HepG2 (cell line): ENCODE results near the gene AFG1L. TPM values are rescaled to one million over a fixed set of nuclear protein-coding genes. Genes with fewer than 3 reads are reported as not detected.

Source experiments
- ATAC-seq: fragments of 200-7000 bp; cut with Tn5 transposase; 3 replicates; pipeline ENCODE4 v1.9.1; 2020; ENCODE audit warnings: mild to moderate bottlenecking, moderate library complexity
- BruUV-seq: library from RNA; stranded (reverse); fragments of 400-500 nt; replicated peaks from 2 replicates; lab custom pipeline; 2021; lab: Mats Ljungman, UMichigan
- CTCF ChIA-PET: fragments of 300-600 bp; formaldehyde crosslinking; extraction: SDS; loops from one replicate; lab custom pipeline; 2021; ENCODE audit warnings: low total read pairs, inconsistent platforms, low intra/inter-chr PET ratio; lab: Yijun Ruan, JAX
- POLR2A ChIA-PET: fragments of 350-600 bp; sonication (Branson Sonifier 250); formaldehyde crosslinking; loops from one replicate; lab custom pipeline; 2020; ENCODE audit warnings: antibody characterized with exemption, inconsistent platforms; lab: Yijun Ruan, JAX
- DNase-seq: peaks from one replicate; pipeline ENCODE4 v3.0.0-alpha.2; 2015; ENCODE audit warnings: low spot score
- FAIRE-seq: peaks from 3 replicates; lab custom pipeline; 2011; peaks lifted over from hg19 to GRCh38; lab: Jason Lieb, UNC
- H2AFZ ChIP-seq: one replicate; pipeline ENCODE4 v1.6.1; 2011; ENCODE audit warnings: low read length, inconsistent platforms
- H3K27ac ChIP-seq: fragments of 300-600 bp; 3 replicates; pipeline ENCODE4 v1.8.0; 2011; ENCODE audit warnings: mixed run types, mild to moderate bottlenecking, mixed read lengths, low read length, inconsistent platforms; ENCODE audit not compliant: insufficient read depth; ENCODE audit errors: extremely low read length
- H3K27me3 ChIP-seq, 2 experiments: fragments of 200-600 bp in 1 of 2; 2 replicates in 1 of 2; 3 replicates in 1 of 2; pipeline versions ENCODE4 v1.6.0 to v1.8.0; 2011; ENCODE audit warnings: low read length in 2 of 2, mild to moderate bottlenecking in 2 of 2, moderate library complexity in 2 of 2, inconsistent platforms in 1 of 2; ENCODE audit not compliant: insufficient read depth in 2 of 2, control insufficient read depth in 1 of 2
- H3K36me3 ChIP-seq, 2 experiments: fragments of 200-600 bp in 1 of 2; replicated peaks in 1 of 2; 2 replicates in 1 of 2; 3 replicates in 1 of 2; pipeline versions ENCODE4 v1.5.1 to v1.8.0; 2011; ENCODE audit warnings: low read length in 2 of 2, inconsistent platforms in 1 of 2; ENCODE audit not compliant: insufficient read depth in 2 of 2, control insufficient read depth in 1 of 2
- H3K4me1 ChIP-seq: 2 replicates; pipeline ENCODE4 v1.5.1; 2012; ENCODE audit warnings: low read length, inconsistent platforms; ENCODE audit not compliant: insufficient read depth
- H3K4me2 ChIP-seq: 2 replicates; pipeline ENCODE4 v1.6.0; 2011; ENCODE audit warnings: low read depth, low read length, inconsistent platforms
- H3K4me3 ChIP-seq, 3 experiments: fragments of 200-600 bp in 1 of 3; sonication (generic), shearing (Covaris generic) in 1 of 3; replicated peaks in 1 of 3; 2 replicates each; pipeline ENCODE4 v1.5.1; 2011 to 2016; ENCODE audit warnings: low read length in 3 of 3, inconsistent platforms in 2 of 3, low read depth in 2 of 3, mild to moderate bottlenecking in 2 of 3, control low read depth in 1 of 3, mixed read lengths in 1 of 3; ENCODE audit not compliant: insufficient read depth in 1 of 3
- H3K79me2 ChIP-seq: one replicate; pipeline ENCODE4 v1.6.1; 2011; ENCODE audit warnings: low read length, inconsistent platforms; ENCODE audit not compliant: insufficient read depth
- H3K9ac ChIP-seq: 2 replicates; pipeline ENCODE4 v1.6.0; 2011; ENCODE audit warnings: mild to moderate bottlenecking, low read depth, low read length, inconsistent platforms; ENCODE audit not compliant: insufficient read depth
- H3K9me3 ChIP-seq: 2 replicates; pipeline ENCODE4 v1.5.1; 2012; ENCODE audit warnings: mild to moderate bottlenecking, low read length
- H4K20me1 ChIP-seq: 2 replicates; pipeline ENCODE4 v1.6.0; 2011; ENCODE audit warnings: inconsistent platforms, mild to moderate bottlenecking, low read length, moderate library complexity; ENCODE audit not compliant: insufficient read depth
- ATF7 ChIP-seq, 2 experiments: fragments of 450-650 bp in 1 of 2; sonication (generic) in 1 of 2; formaldehyde crosslinking in 1 of 2; IDR thresholded peaks; 2 replicates each; pipeline versions ENCODE4 v1.4.0 to v1.6.1; 2016 to 2020; ENCODE audit warnings: antibody characterized with exemption in 1 of 2, mild to moderate bottlenecking in 1 of 2, missing genetic modification reagents in 1 of 2
- ATM ChIP-seq: fragments of 450-650 bp; IDR thresholded peaks from 2 replicates; pipeline ENCODE4 v1.7.1; 2017; ENCODE audit warnings: mild to moderate bottlenecking, borderline replicate concordance
- CEBPB ChIP-seq: IDR thresholded peaks from 2 replicates; pipeline ENCODE4 v1.6.1; 2011; ENCODE audit warnings: low read depth, low read length, improper control_type of control experiment, borderline replicate concordance
- DDIT3 ChIP-seq: sonication (generic); formaldehyde crosslinking; IDR thresholded peaks from 2 replicates; pipeline ENCODE4 v1.4.0; 2020; ENCODE audit warnings: mild to moderate bottlenecking, missing genetic modification reagents
- ZFP36 ChIP-seq: fragments of 150-350 bp; IDR thresholded peaks from 2 replicates; pipeline ENCODE4 v1.6.1; 2018; ENCODE audit warnings: borderline replicate concordance, low read length, low read depth; ENCODE audit not compliant: partially characterized antibody
- ZNF639 ChIP-seq: conservative IDR thresholded peaks from 2 replicates; pipeline ENCODE4 v1.6.1; 2018; ENCODE audit warnings: missing genetic modification reagents
- ZNF670 ChIP-seq: sonication (generic); formaldehyde crosslinking; IDR thresholded peaks from 2 replicates; pipeline ENCODE4 v1.8.0; 2022; ENCODE audit warnings: mild to moderate bottlenecking, missing genetic modification reagents, borderline replicate concordance
- WGBS: methylation state at CpG from one replicate; pipeline ENCODE4 v1.1.6; 2017; ENCODE audit warnings: low lambda C conversion rate; 5-methylcytosine and 5-hydroxymethylcytosine counted together
- in situ Hi-C: cut with HindIII; loops from 2 replicates; pipeline ENCODE4 v1.10.0; 2017; ENCODE audit warnings: low pct_unique_long_range_greater_than_20kb; ENCODE audit not compliant: extremely low pct_ligation_motif_present
- intact Hi-C: fragments of 100-400 bp; cut with micrococcal nuclease; formaldehyde crosslinking; loops from one replicate; pipeline ENCODE4 v1.10.0; 2022; ENCODE audit not compliant: unreplicated experiment
- polyA plus RNA-seq, 8 experiments: library from polyadenylated mRNA; depleted of rRNA in 3 of 8; stranded (reverse) in 7 of 8; unstranded in 1 of 8; fragments of >200 nt; fragmentation: Illumina TruSeq in 4 of 8; extraction: Trizol in 4 of 8; gene quantifications; 2 replicates each; pipeline versions ENCODE4 v1.2.1 to v1.2.3, GENCODE V29; 2011 to 2016; ENCODE audit warnings: low read depth in 4 of 8, missing spikeins in 1 of 8, mixed read lengths in 1 of 8; ENCODE audit not compliant: insufficient read depth in 1 of 8
- total RNA-seq, 5 experiments: library from RNA; depleted of rRNA; stranded (reverse); fragments of >200 nt; fragmentation: Illumina TruSeq; extraction: Trizol; gene quantifications; 2 replicates each; pipeline ENCODE4 v1.2.3, GENCODE V29; 2016; ENCODE audit warnings: low read depth in 1 of 5
- TF ChIP-seq, protein P1 (sequence below): sonication (generic); formaldehyde crosslinking; IDR thresholded peaks from 2 replicates; pipeline ENCODE4 v1.4.0; 2020; ENCODE audit warnings: missing genetic modification reagents, borderline replicate concordance

The AFG1L gene
- total and polyA plus RNA-seq, 2 of the 13 experiments (the other 11 are each of a cell fraction or from before 2014, with no cell fraction given): 3.1 to 14.0 TPM

- FAIRE-seq: no peak
- no peak for TF ChIP-seq ATM
- peak; percentile 47 for TF ChIP-seq CEBPB
- no peak for TF ChIP-seq ATF7 (IDR thresholded peaks at IDR 0.05)
- TF ChIP-seq ATF7 (CRISPR knock-in tag; IDR thresholded peaks at IDR 0.05): no peak
- TF ChIP-seq, all 625 proteins: peak for 1
- POLR2A ChIA-PET: no interaction called here
- H3K27me3 ChIP-seq: no peaks in the 10 kb centered on the region
- H3K9ac ChIP-seq: no peak overlapping the region
- H4K20me1 ChIP-seq: no peaks in the 10 kb centered on the region
- 93% methylated on average over 2 of the region's 2 CpGs for WGBS
- peaks cover 6% of the 10 kb centered on the region; the same call in 1 of the 2 replicates for H3K4me1 ChIP-seq
- BruUV-seq: no TSS peak
- in situ Hi-C loops (loop anchor here (25.0 kb wide), 1 partner anchor 536 kb away; no protein-coding TSS in a partner anchor), intact Hi-C loops (loop anchor here (10.0 kb wide), 1 partner anchor 549 kb away; no protein-coding TSS in a partner anchor)
- CTCF ChIA-PET: interaction anchor here (1.2 kb wide), 1 partner anchor 410 kb away, joined by 3 read pairs; no protein-coding TSS in a partner anchor
- peaks cover 2 to 9% of the 10 kb centered on the region in 2 experiments; a peak in 3 of 5 replicates for H3K36me3 ChIP-seq
- no peak overlapping the region for H3K4me3 ChIP-seq
- H3K79me2 ChIP-seq: no peaks in the 10 kb centered on the region
- ATAC-seq (no peak), DNase-seq (no peak)
- H2AFZ ChIP-seq: no peak overlapping the region
- no peak overlapping the region for H3K27ac ChIP-seq
- H3K9me3 ChIP-seq: no peaks in the 10 kb centered on the region
- H3K4me2 ChIP-seq: no peak overlapping the region
Observed at GRCh38 chr6:108523697-108524096, 228.8 kb downstream of the AFG1L start.

GRCh38 chr6:108524528-108525248, 229.8 kb downstream of the AFG1L start:
- intact Hi-C loops: loop anchor here (10.0 kb wide), 1 partner anchor 550 kb away; no protein-coding TSS in a partner anchor
- TF ChIP-seq ZNF670 (CRISPR knock-in tag) (no peak), ZFP36 (no peak), DDIT3 (CRISPR knock-in tag) (no peak), ZNF639 (CRISPR knock-in tag) (no peak)
- TF ChIP-seq, protein P1, sequence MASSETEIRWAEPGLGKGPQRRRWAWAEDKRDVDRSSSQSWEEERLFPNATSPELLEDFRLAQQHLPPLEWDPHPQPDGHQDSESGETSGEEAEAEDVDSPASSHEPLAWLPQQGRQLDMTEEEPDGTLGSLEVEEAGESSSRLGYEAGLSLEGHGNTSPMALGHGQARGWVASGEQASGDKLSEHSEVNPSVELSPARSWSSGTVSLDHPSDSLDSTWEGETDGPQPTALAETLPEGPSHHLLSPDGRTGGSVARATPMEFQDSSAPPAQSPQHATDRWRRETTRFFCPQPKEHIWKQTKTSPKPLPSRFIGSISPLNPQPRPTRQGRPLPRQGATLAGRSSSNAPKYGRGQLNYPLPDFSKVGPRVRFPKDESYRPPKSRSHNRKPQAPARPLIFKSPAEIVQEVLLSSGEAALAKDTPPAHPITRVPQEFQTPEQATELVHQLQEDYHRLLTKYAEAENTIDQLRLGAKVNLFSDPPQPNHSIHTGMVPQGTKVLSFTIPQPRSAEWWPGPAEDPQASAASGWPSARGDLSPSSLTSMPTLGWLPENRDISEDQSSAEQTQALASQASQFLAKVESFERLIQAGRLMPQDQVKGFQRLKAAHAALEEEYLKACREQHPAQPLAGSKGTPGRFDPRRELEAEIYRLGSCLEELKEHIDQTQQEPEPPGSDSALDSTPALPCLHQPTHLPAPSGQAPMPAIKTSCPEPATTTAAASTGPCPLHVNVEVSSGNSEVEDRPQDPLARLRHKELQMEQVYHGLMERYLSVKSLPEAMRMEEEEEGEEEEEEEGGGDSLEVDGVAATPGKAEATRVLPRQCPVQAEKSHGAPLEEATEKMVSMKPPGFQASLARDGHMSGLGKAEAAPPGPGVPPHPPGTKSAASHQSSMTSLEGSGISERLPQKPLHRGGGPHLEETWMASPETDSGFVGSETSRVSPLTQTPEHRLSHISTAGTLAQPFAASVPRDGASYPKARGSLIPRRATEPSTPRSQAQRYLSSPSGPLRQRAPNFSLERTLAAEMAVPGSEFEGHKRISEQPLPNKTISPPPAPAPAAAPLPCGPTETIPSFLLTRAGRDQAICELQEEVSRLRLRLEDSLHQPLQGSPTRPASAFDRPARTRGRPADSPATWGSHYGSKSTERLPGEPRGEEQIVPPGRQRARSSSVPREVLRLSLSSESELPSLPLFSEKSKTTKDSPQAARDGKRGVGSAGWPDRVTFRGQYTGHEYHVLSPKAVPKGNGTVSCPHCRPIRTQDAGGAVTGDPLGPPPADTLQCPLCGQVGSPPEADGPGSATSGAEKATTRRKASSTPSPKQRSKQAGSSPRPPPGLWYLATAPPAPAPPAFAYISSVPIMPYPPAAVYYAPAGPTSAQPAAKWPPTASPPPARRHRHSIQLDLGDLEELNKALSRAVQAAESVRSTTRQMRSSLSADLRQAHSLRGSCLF (CRISPR knock-in tag): no peak

More at GRCh38 chr6:108524528-108525248, 229.8 kb downstream of the AFG1L start:
- H3K36me3 ChIP-seq: peaks cover 2 to 9% of the 10 kb centered on the region in 2 experiments; a peak in 3 of 5 replicates
- CTCF ChIA-PET: interaction anchor here (1.2 kb wide), 1 partner anchor 411 kb away, joined by 3 read pairs; no protein-coding TSS in a partner anchor
- no peak overlapping the region for H3K4me3 ChIP-seq
- H3K27ac ChIP-seq: no peak overlapping the region
- H3K27me3 ChIP-seq: no peaks in the 10 kb centered on the region
- H3K9ac ChIP-seq: no peak overlapping the region
- H3K4me2 ChIP-seq: no peak overlapping the region
- in situ Hi-C loops: loop anchor here (5.0 to 25.0 kb wide), 2 partner anchors 412 to 537 kb away; no protein-coding TSS in a partner anchor
- no TSS peak for BruUV-seq
- DNase-seq: no peak
- no peaks in the 10 kb centered on the region for H3K9me3 ChIP-seq
- WGBS: 87% methylated on average over 5 of the region's 5 CpGs
- POLR2A ChIA-PET: no interaction called here
- no peak for ATAC-seq
- no peak for FAIRE-seq
- no peak overlapping the region for H2AFZ ChIP-seq
- no peaks in the 10 kb centered on the region for H4K20me1 ChIP-seq
- H3K79me2 ChIP-seq: no peaks in the 10 kb centered on the region
- H3K4me1 ChIP-seq: peaks cover 6% of the 10 kb centered on the region; the same call in 1 of the 2 replicates
